SU-DHL-6 (cell line): Measurements from ENCODE around the gene DNMBP.

ENCODE experiments used
- H2AFZ ChIP-seq: fragments of 200-600 bp; sonication (generic); 2 replicates; pipeline ENCODE4 v1.6.1; 2014; ENCODE audit warnings: low read depth, mild to moderate bottlenecking, moderate library complexity, mixed read lengths, antibody characterized with exemption, low read length; ENCODE audit not compliant: severe bottlenecking
- H3F3A ChIP-seq: fragments of 200-600 bp; shearing (Covaris generic); 2 replicates; pipeline ENCODE4 v1.6.0; 2016; ENCODE audit warnings: antibody characterized with exemption, mild to moderate bottlenecking; ENCODE audit not compliant: insufficient read depth
- H3K27ac ChIP-seq: fragments of 200-600 bp; sonication (generic); 2 replicates; pipeline ENCODE4 v1.5.1; 2016; ENCODE audit warnings: low read depth, mild to moderate bottlenecking, low read length, moderate library complexity, mixed read lengths
- H3K27me3 ChIP-seq: fragments of 200-600 bp; sonication (generic), shearing (Covaris generic); 2 replicates; pipeline ENCODE4 v1.6.0; 2014; ENCODE audit warnings: mild to moderate bottlenecking, low read length
- H3K36me3 ChIP-seq: fragments of 200-600 bp; sonication (generic); 2 replicates; pipeline ENCODE4 v1.6.1; 2014; ENCODE audit warnings: mild to moderate bottlenecking, low read length, mixed read lengths
- H3K4me2 ChIP-seq: fragments of 300-600, 200-600 bp; shearing (Covaris generic), sonication (generic); 2 replicates; pipeline ENCODE4 v1.6.0; 2014; ENCODE audit warnings: low read length, low read depth, mild to moderate bottlenecking; ENCODE audit not compliant: poor library complexity, severe bottlenecking
- H3K4me3 ChIP-seq: fragments of 200-600 bp; sonication (generic); 2 replicates; pipeline ENCODE4 v1.5.1; 2014; ENCODE audit warnings: antibody characterized with exemption, low read length, mild to moderate bottlenecking, mixed read lengths; ENCODE audit not compliant: insufficient read depth, poor library complexity, severe bottlenecking
- H3K79me2 ChIP-seq: fragments of 200-600 bp; sonication (generic); 2 replicates; pipeline ENCODE4 v1.6.1; 2014; ENCODE audit warnings: mild to moderate bottlenecking, low read length, moderate library complexity; ENCODE audit not compliant: insufficient read depth
- H3K9ac ChIP-seq: fragments of 200-600 bp; sonication (generic); 2 replicates; pipeline ENCODE4 v1.7.0; 2014; ENCODE audit warnings: mild to moderate bottlenecking, low read length
- H3K9me2 ChIP-seq: fragments of 200-600 bp; sonication (generic); replicated peaks from 2 replicates; pipeline ENCODE4 v1.6.1; 2014; ENCODE audit warnings: low read length; ENCODE audit not compliant: insufficient read depth
- H3K9me3 ChIP-seq: fragments of 200-600 bp; sonication (generic); 2 replicates; pipeline ENCODE4 v1.6.1; 2014; ENCODE audit warnings: low read length, mixed read lengths; ENCODE audit not compliant: insufficient read depth
- H4K20me1 ChIP-seq: fragments of 200-600 bp; sonication (generic); 2 replicates; pipeline ENCODE4 v1.6.1; 2014; ENCODE audit warnings: low read depth, mild to moderate bottlenecking, antibody characterized with exemption, low read length, moderate library complexity, mixed read lengths
- CTCF ChIP-seq: fragments of 200-600 bp; sonication (generic); IDR thresholded peaks from one replicate; pipeline ENCODE4 v1.5.1; 2017; ENCODE audit warnings: antibody characterized with exemption, mild to moderate bottlenecking, low read length, moderate library complexity; ENCODE audit not compliant: insufficient read depth, poor library complexity, severe bottlenecking
- EZH2phosphoT487 ChIP-seq: fragments of 200-600 bp; sonication (generic), shearing (Covaris generic); conservative IDR thresholded peaks from 2 replicates; pipeline ENCODE4 v1.6.1; 2018; ENCODE audit warnings: mild to moderate bottlenecking, antibody characterized with exemption, low read length, moderate library complexity, mixed read lengths

The DNMBP gene

GRCh38 chr10:99975106-99975829 lies 34.5 kb downstream of the DNMBP start:
- no peaks in the 10 kb centered on the region for H3K27me3 ChIP-seq
- no peak overlapping the region for H2AFZ ChIP-seq
- H4K20me1 ChIP-seq: no peaks in the 10 kb centered on the region
- H3K9me2 ChIP-seq: no peaks in the 10 kb centered on the region
- H3K36me3 ChIP-seq: no peaks in the 10 kb centered on the region
- H3K27ac ChIP-seq: no peak overlapping the region
- no peaks in the 10 kb centered on the region for H3K9me3 ChIP-seq
- no peaks in the 10 kb centered on the region for H3F3A ChIP-seq
- no peak for TF ChIP-seq EZH2phosphoT487
- no peak for TF ChIP-seq CTCF
- H3K4me2 ChIP-seq: peak overlapping the region; percentile 19
- H3K4me3 ChIP-seq: no peak overlapping the region
- no peaks in the 10 kb centered on the region for H3K79me2 ChIP-seq
- no peak overlapping the region for H3K9ac ChIP-seq

- Histone ChIP-seq H3K27ac (no peak overlapping the region), H4K20me1 (no peaks in the 10 kb centered on the region), H3K4me3 (no peak overlapping the region), H3K4me2 (no peak overlapping the region), H2AFZ (no peak overlapping the region), H3K9ac (no peak overlapping the region), H3F3A (no peaks in the 10 kb centered on the region), H3K9me2 (no peaks in the 10 kb centered on the region), H3K36me3 (no peaks in the 10 kb centered on the region), H3K79me2 (no peaks in the 10 kb centered on the region), H3K9me3 (no peaks in the 10 kb centered on the region), H3K27me3 (no peaks in the 10 kb centered on the region)
- TF ChIP-seq EZH2phosphoT487 (no peak), CTCF (no peak)
Observed at GRCh38 chr10:99973190-99973589, 36.6 kb downstream of the DNMBP start.

GRCh38 chr10:99967961-99968360 lies 41.8 kb downstream of the DNMBP start:
- Histone ChIP-seq H3K9ac (no peak overlapping the region), H3K9me3 (no peaks in the 10 kb centered on the region), H3F3A (no peaks in the 10 kb centered on the region), H3K9me2 (no peaks in the 10 kb centered on the region), H3K4me3 (no peak overlapping the region), H2AFZ (no peak overlapping the region), H3K27me3 (no peaks in the 10 kb centered on the region), H4K20me1 (no peaks in the 10 kb centered on the region), H3K27ac (no peak overlapping the region), H3K4me2 (no peak overlapping the region), H3K36me3 (no peaks in the 10 kb centered on the region), H3K79me2 (no peaks in the 10 kb centered on the region)
- TF ChIP-seq EZH2phosphoT487 (no peak), CTCF (no peak)
